K562 treated with DMSO at 1 percent for 4 hours (cell line): Measurements from ENCODE around the gene EIF1AX. TPM values are rescaled to one million over a fixed set of nuclear protein-coding genes. Genes with fewer than 3 reads are reported as not detected.

Source experiments
- total RNA-seq: library from RNA; unstranded; fragments of 300-600 nt; gene quantifications from 2 replicates; pipeline ENCODE4 v1.2.3, GENCODE V29; 2022; ENCODE audit not compliant: insufficient read depth

EIF1AX gene, protein sequence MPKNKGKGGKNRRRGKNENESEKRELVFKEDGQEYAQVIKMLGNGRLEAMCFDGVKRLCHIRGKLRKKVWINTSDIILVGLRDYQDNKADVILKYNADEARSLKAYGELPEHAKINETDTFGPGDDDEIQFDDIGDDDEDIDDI
- 27.9 and 29.0 TPM in 2 replicates for total RNA-seq

DNA sequence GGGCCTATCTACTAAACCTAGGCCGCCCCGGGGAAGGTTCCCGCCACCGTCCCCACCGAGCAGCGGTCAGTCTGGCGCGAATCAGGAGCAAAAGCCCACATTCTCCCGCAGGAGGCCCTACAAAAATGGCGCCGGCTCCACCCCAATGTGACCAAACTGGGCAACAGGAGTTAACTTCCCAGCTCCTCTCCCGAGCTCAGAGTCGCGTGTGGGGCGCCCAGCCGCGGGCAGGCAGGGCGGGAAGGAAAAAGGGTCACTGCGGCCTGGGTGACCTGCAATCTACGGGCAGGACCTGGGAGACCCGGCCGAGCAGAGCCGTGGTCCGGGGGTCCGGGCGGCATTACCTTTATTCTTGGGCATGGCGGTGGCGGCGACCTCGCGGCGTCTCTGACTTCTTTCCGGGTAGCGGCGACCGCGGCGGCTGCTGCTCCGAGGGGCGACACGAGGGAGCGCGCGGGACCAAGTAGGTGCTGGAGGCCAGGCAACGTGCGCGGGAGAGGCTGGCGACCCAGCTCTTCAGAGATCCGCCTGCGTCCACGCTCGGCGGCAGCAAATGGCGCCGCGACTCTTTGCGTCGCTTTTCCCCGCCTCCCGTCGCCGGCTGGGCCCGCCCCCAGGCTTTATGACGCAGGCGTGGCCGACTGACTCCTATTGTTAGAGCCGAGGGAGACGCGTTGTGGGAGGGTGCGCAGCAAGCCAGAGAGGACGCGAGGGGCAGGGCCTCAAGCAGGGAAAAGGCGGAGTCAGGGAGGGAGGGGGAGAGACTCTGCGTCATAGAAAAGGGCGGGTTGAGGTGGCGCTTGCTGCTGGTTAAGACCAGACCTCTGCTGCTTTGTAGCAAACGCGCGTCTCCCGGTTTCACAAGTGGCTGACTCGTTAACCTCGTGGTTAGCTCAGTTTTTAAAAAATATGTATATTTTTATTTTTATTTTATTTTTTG, at the start of gene EIF1AX:
Gene EIF1AX (minus strand): TSS at position 558 of the 940 bp plus-strand sequence. CDS start 198 bp downstream, at position 360.

DNA sequence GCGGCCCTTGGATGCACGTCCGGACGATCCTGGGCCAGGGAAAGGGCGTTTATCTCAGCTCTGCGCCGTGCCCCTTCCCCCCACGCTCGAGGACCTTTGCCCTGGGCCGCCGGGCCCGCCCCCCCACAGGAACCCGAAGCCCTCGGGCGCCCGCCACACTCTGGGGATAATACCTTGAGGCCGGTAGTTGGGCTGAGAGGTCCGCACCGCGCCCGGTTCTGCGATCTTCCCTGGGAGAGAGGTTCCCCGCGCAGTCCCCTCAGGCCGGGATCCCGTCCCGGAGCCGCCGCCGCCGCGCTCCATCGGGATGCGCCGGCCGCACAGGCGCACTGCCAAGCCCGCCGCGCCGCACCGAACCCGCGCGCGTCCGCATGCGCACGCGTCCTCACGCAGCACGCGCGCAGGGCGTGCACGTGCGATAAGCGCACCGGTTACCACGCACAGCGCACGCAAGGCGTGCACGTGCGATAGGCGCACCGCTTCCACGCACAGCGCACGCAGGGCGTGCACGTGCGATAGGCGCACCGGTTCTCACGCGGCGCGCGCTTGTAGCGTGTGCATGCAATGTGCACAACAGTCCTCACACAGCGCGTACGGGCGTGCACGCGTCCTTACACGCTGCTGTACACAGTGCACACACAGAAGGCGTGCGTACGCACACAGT, 24.9 kb downstream of the EIF1AX start, which contains the start of gene MAP7D2:
Gene MAP7D2 (minus strand): TSS at position 331 of the 664 bp plus-strand sequence. CDS start 28 bp downstream, at position 303.

Other genes with a start within 250 kb of the EIF1AX start
- gene BCLAF3, start 150.8 kb downstream of the EIF1AX start, total RNA-seq = 0.91 and 2.9 TPM in 2 replicates
- not detected in 2 replicates for gene MAP7D2, start 24.9 kb downstream of the EIF1AX start, total RNA-seq
- 18.3 and 21.6 TPM in 2 replicates for gene RPS6KA3, start 125.1 kb upstream of the EIF1AX start, total RNA-seq